ENCODE results near the gene NREP. TPM values are rescaled to one million over a fixed set of nuclear protein-coding genes. Genes with fewer than 3 reads are reported as not detected.
A peak's percentile ranks its signal among the peaks of the same experiment; 100 is the strongest.

The NREP gene
- total RNA-seq, 1 donor from 2014 or later: 465 TPM

DNA sequence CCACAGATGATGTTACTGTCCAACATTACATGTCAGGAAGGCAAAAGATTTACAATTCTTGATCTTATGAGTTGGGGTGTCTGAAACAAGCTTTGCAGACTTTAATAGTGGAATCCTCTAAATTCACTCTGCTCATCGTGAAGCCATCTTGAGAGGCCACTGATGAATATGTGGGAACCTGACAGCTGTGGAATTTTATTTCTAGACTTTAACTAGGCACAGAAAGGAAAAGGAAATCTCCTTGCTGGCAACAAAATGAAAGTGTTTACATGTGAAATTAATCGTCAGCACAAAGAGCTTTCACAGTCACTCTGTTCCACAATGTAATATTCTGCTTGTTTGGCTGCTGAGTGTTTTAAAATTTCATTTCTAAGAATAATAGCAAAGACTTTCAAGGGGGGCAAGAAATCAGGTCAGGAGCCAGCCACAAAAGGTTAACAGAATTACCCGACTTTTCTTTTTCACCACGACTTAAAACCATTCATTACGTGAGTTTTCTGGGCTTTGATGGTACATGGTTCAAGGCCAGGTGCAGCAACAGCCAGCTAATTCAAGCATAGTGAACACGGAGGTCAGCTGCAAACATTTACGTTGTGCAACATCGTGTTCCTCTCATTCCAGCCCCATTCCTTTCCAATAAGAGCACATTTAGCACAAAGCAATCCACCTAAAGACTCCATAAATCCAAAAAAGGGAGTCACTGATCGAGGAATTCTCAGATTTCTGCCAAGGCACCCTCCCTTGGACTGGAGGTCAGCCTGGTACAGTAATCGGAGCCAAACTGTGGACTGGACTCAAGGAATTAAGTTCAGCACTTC is 14.6 kb downstream of the NREP start:
- Histone ChIP-seq H3K79me2 (ENCODE audit: low read depth) (peaks cover 100% of the 10 kb centered on the region), H3K4me1 (peaks cover 54% of the 10 kb centered on the region), H4K20me1 (ENCODE audit: low read depth) (peaks cover 84% of the 10 kb centered on the region), H2AFZ (replicated peaks) (no peak overlapping the region), H3K9me3 (ENCODE audit: low read depth) (no peaks in the 10 kb centered on the region), H3K27me3 (no peaks in the 10 kb centered on the region), H3K27ac (no peak overlapping the region), H3K36me3 (no peaks in the 10 kb centered on the region), H3K9ac (no peak overlapping the region), H3K4me2 (no peak overlapping the region), H3K4me3 (no peak overlapping the region), H3F3A (ENCODE audit: low read depth) (no peaks in the 10 kb centered on the region)
- Mint-ChIP-seq H3K36me3 (peaks cover 62% of the 10 kb centered on the region), H3K4me3 (peak overlapping the region; percentile 27), H3K9me3 (peaks cover under 1% of the 10 kb centered on the region), H3K27ac (peak overlapping the region; percentile 87), H3K27me3 (ENCODE audit: insufficient read depth, low read depth) (no peaks in the 10 kb centered on the region), H3K4me1 (peaks cover 38% of the 10 kb centered on the region)
- no peak for TF ChIP-seq EZH2 (IDR thresholded peaks at IDR 0.05)
- DNase-seq (ENCODE audit: low spot score): no peak

DNA sequence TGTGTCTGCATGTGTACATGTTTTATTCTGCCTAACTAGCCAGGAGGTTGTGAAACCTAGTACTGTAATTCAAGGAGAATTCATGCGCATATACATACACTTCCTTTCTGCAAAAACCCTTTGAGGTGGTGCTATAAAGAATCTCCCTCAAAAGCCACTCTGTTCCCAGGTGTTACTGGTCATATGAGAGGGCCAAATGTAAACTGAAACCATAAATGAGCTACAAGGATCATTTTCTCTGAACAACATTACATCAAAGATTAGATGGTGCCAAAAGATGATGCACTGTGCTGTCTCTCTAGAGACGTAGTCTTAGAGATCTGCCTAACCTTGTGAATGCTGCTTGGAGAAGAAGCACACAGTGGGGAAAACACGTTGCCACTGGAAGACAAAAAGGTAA is 15.7 kb downstream of the NREP start:
- no peak for DNase-seq (ENCODE audit: low spot score)
- no peaks in the 10 kb centered on the region for H3K9me3 Mint-ChIP-seq
- Histone ChIP-seq H3K9ac (no peak overlapping the region), H3K27me3 (no peaks in the 10 kb centered on the region), H3K4me3 (no peak overlapping the region), H4K20me1 (ENCODE audit: low read depth) (peaks cover 83% of the 10 kb centered on the region), H3K4me1 (peaks cover 54% of the 10 kb centered on the region), H3K36me3 (no peaks in the 10 kb centered on the region), H3F3A (ENCODE audit: low read depth) (no peaks in the 10 kb centered on the region), H3K9me3 (ENCODE audit: low read depth) (no peaks in the 10 kb centered on the region), H3K79me2 (ENCODE audit: low read depth) (peaks cover 100% of the 10 kb centered on the region), H3K4me2 (no peak overlapping the region), H3K27ac (no peak overlapping the region), H2AFZ (replicated peaks) (no peak overlapping the region)
- H3K27me3 Mint-ChIP-seq (ENCODE audit: insufficient read depth, low read depth): no peaks in the 10 kb centered on the region
- TF ChIP-seq EZH2phosphoT487 (IDR thresholded peaks at IDR 0.05) (no peak), EZH2 (IDR thresholded peaks at IDR 0.05) (no peak)
- TF ChIP-seq, protein P1, sequence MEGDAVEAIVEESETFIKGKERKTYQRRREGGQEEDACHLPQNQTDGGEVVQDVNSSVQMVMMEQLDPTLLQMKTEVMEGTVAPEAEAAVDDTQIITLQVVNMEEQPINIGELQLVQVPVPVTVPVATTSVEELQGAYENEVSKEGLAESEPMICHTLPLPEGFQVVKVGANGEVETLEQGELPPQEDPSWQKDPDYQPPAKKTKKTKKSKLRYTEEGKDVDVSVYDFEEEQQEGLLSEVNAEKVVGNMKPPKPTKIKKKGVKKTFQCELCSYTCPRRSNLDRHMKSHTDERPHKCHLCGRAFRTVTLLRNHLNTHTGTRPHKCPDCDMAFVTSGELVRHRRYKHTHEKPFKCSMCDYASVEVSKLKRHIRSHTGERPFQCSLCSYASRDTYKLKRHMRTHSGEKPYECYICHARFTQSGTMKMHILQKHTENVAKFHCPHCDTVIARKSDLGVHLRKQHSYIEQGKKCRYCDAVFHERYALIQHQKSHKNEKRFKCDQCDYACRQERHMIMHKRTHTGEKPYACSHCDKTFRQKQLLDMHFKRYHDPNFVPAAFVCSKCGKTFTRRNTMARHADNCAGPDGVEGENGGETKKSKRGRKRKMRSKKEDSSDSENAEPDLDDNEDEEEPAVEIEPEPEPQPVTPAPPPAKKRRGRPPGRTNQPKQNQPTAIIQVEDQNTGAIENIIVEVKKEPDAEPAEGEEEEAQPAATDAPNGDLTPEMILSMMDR (IDR thresholded peaks at IDR 0.05): no peak
- H3K4me1 Mint-ChIP-seq: peaks cover 38% of the 10 kb centered on the region
- no peak overlapping the region for H3K4me3 Mint-ChIP-seq
- H3K36me3 Mint-ChIP-seq: peaks cover 63% of the 10 kb centered on the region
- H3K27ac Mint-ChIP-seq: peak overlapping the region; percentile 37

DNA sequence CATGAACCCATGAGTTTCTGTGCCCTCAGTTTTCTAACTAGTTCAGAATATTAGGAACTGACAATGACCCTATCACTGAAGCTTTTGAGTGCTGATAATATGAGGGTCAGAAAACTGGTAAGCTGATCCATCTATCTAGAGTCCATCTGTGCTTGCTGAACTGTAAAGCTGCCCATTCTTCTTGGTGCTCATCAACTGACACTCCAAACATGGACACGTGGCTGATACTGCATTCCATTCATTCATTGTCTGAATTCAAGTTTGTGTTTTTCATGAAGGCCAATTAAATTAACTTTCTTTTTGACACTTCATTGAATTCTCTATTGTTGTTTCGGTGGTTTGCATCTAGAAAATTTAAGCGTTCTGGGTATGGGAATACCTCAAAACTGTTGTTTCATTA is 17.6 kb downstream of the NREP start:
- Histone ChIP-seq H3K4me1 (peaks cover 46% of the 10 kb centered on the region), H3K9me3 (ENCODE audit: low read depth) (no peaks in the 10 kb centered on the region), H2AFZ (replicated peaks) (no peak overlapping the region), H3K27me3 (no peaks in the 10 kb centered on the region), H3K4me2 (no peak overlapping the region), H3K9ac (no peak overlapping the region), H4K20me1 (ENCODE audit: low read depth) (peaks cover 74% of the 10 kb centered on the region), H3K79me2 (ENCODE audit: low read depth) (peaks cover 90% of the 10 kb centered on the region), H3K36me3 (no peaks in the 10 kb centered on the region), H3F3A (ENCODE audit: low read depth) (no peaks in the 10 kb centered on the region), H3K27ac (no peak overlapping the region), H3K4me3 (no peak overlapping the region)
- no peaks in the 10 kb centered on the region for H3K27me3 Mint-ChIP-seq (ENCODE audit: insufficient read depth, low read depth)
- DNase-seq (ENCODE audit: low spot score): no peak
- no peak overlapping the region for H3K4me3 Mint-ChIP-seq
- H3K36me3 Mint-ChIP-seq: peaks cover 62% of the 10 kb centered on the region
- TF ChIP-seq EZH2phosphoT487 (IDR thresholded peaks at IDR 0.05) (no peak), EZH2 (IDR thresholded peaks at IDR 0.05) (no peak)
- TF ChIP-seq, protein P1 (IDR thresholded peaks at IDR 0.05): no peak
- H3K4me1 Mint-ChIP-seq: peaks cover 33% of the 10 kb centered on the region
- H3K27ac Mint-ChIP-seq: no peak overlapping the region
- no peaks in the 10 kb centered on the region for H3K9me3 Mint-ChIP-seq

DNA sequence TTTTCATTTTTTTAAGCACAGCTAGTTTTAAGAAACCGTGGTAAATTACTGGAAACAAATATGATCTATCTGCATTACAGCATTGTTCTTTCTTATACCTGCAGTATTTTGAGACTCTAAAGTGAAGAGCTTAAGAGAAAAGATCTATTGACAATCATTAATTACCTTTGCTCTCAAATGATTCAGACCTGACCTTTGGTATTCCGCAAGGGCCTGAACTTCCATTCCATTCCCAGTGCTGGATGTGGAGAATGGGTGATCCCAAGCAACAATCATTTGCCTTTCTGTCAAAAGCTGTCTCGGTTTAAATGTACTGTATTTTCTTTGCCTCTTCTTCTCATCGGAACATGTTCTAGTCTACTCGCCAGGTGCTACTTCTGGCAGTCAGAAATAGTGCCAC is 18.9 kb downstream of the NREP start:
- peaks cover 61% of the 10 kb centered on the region for H4K20me1 ChIP-seq (ENCODE audit: low read depth)
- H3K79me2 ChIP-seq (ENCODE audit: low read depth): peaks cover 77% of the 10 kb centered on the region
- no peaks in the 10 kb centered on the region for H3K9me3 ChIP-seq (ENCODE audit: low read depth)
- H3K9ac ChIP-seq: no peak overlapping the region
- H3F3A ChIP-seq (ENCODE audit: low read depth): no peaks in the 10 kb centered on the region
- Mint-ChIP-seq H3K4me3 (no peak overlapping the region), H3K36me3 (peaks cover 70% of the 10 kb centered on the region), H3K27ac (no peak overlapping the region), H3K27me3 (ENCODE audit: insufficient read depth, low read depth) (no peaks in the 10 kb centered on the region), H3K4me1 (peaks cover 20% of the 10 kb centered on the region), H3K9me3 (no peaks in the 10 kb centered on the region)
- TF ChIP-seq, protein P1 (IDR thresholded peaks at IDR 0.05): no peak
- TF ChIP-seq EZH2phosphoT487 (IDR thresholded peaks at IDR 0.05): no peak
- no peak for TF ChIP-seq EZH2 (IDR thresholded peaks at IDR 0.05)
- no peaks in the 10 kb centered on the region for H3K36me3 ChIP-seq
- H3K27ac ChIP-seq: no peak overlapping the region
- H3K4me1 ChIP-seq: peaks cover 35% of the 10 kb centered on the region
- no peaks in the 10 kb centered on the region for H3K27me3 ChIP-seq
- H2AFZ ChIP-seq (replicated peaks): no peak overlapping the region
- DNase-seq (ENCODE audit: low spot score): no peak
- no peak overlapping the region for H3K4me3 ChIP-seq
- no peak overlapping the region for H3K4me2 ChIP-seq

All from neural progenitor cell (in vitro differentiated cells).